ENCODE measurements around the gene SPATA3. TPM values are rescaled to one million over a fixed set of nuclear protein-coding genes. Genes with fewer than 3 reads are reported as not detected.
"Not testable (repeated sequence)": the region's sequence is repeated elsewhere in the genome, so short reads cannot be mapped to it uniquely, and the experiment has no call there.

Gene SPATA3
- total RNA-seq, 1 donor from 2014 or later: not detected

DNA sequence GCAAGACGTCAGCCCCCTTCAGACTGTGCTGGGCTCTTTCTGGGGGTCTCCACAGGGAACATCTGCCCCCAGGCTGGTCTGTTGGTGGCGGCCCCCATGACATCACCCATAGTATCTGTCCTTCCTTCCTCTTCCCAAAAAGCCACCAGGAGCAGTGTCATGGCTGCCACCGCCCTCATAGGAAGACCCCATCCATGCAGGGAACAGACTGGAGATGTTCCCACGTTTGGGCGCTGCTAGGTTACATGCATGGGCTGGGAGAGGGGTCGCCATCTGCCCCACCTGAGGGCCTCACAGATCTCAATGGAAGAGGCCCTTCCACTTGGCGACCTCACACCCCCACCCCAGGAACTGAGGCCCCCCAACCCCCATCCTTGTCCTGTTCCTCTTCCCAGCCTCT, 5.1 kb downstream of the SPATA3 start:
- DNase-seq: no peak
- Histone ChIP-seq H3K4me3 (no peak overlapping the region), H3K4me1 (no peaks in the 10 kb centered on the region), H3K9me3 (no peaks in the 10 kb centered on the region), H3K27ac (no peak overlapping the region), H3K27me3 (peaks cover 6% of the 10 kb centered on the region), H3K36me3 (no peaks in the 10 kb centered on the region)
- TF ChIP-seq, protein P1, sequence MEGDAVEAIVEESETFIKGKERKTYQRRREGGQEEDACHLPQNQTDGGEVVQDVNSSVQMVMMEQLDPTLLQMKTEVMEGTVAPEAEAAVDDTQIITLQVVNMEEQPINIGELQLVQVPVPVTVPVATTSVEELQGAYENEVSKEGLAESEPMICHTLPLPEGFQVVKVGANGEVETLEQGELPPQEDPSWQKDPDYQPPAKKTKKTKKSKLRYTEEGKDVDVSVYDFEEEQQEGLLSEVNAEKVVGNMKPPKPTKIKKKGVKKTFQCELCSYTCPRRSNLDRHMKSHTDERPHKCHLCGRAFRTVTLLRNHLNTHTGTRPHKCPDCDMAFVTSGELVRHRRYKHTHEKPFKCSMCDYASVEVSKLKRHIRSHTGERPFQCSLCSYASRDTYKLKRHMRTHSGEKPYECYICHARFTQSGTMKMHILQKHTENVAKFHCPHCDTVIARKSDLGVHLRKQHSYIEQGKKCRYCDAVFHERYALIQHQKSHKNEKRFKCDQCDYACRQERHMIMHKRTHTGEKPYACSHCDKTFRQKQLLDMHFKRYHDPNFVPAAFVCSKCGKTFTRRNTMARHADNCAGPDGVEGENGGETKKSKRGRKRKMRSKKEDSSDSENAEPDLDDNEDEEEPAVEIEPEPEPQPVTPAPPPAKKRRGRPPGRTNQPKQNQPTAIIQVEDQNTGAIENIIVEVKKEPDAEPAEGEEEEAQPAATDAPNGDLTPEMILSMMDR (IDR thresholded peaks at IDR 0.05): no peak
- intact Hi-C loops (cut with DNase I): no loop called here
- no peak for ATAC-seq

GRCh38 chr2:231001921-231002320, 6.0 kb downstream of the SPATA3 start:
- TF ChIP-seq, protein P1 (IDR thresholded peaks at IDR 0.05): no peak
- no peak overlapping the region for H3K27ac ChIP-seq
- H3K27me3 ChIP-seq: peaks cover 6% of the 10 kb centered on the region
- no peaks in the 10 kb centered on the region for H3K36me3 ChIP-seq
- H3K4me3 ChIP-seq: no peak overlapping the region
- intact Hi-C loops (cut with DNase I): no loop called here
- no peaks in the 10 kb centered on the region for H3K9me3 ChIP-seq
- DNase-seq: no peak
- H3K4me1 ChIP-seq: no peaks in the 10 kb centered on the region
- no peak for ATAC-seq

GRCh38 chr2:231002641-231003040, 6.7 kb downstream of the SPATA3 start:
- ATAC-seq: no peak
- Histone ChIP-seq H3K36me3 (no peaks in the 10 kb centered on the region), H3K27me3 (peaks cover 6% of the 10 kb centered on the region), H3K4me1 (no peaks in the 10 kb centered on the region), H3K9me3 (no peaks in the 10 kb centered on the region), H3K4me3 (no peak overlapping the region), H3K27ac (no peak overlapping the region)
- no peak for DNase-seq
- TF ChIP-seq, protein P1 (IDR thresholded peaks at IDR 0.05): no peak
- intact Hi-C loops (cut with DNase I): no loop called here

- no peak for DNase-seq
- no peak for ATAC-seq
- no peaks in the 10 kb centered on the region for H3K9me3 ChIP-seq
- TF ChIP-seq, protein P1 (IDR thresholded peaks at IDR 0.05): no peak
- H3K4me3 ChIP-seq: no peak overlapping the region
- no peaks in the 10 kb centered on the region for H3K36me3 ChIP-seq
- H3K27me3 ChIP-seq: peaks cover 6% of the 10 kb centered on the region
- no peaks in the 10 kb centered on the region for H3K4me1 ChIP-seq
- H3K27ac ChIP-seq: no peak overlapping the region
- intact Hi-C loops (cut with DNase I): no loop called here
Measured at GRCh38 chr2:231003186-231003585, 7.3 kb downstream of the SPATA3 start.

DNA sequence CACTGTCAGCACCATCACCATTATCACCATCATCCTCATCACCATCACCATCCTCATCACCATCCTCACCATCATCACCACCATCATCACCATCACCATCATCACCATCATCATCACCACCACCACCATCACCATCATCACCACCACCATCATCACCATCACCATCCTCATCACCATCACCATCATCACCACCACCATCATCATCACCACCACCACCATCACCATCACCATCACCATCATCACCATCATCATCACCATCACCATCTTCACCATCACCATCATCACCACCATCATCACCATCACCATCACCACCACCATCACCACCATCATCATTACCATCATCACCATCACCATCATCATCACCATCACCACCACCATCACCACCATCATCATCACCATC, 9.0 kb downstream of the SPATA3 start:
- intact Hi-C loops (cut with DNase I); ATAC-seq; H3K4me1 ChIP-seq; H3K36me3 ChIP-seq; H3K27ac ChIP-seq; H3K4me3 ChIP-seq; H3K27me3 ChIP-seq; DNase-seq; H3K9me3 ChIP-seq: not testable (repeated sequence)

DNA sequence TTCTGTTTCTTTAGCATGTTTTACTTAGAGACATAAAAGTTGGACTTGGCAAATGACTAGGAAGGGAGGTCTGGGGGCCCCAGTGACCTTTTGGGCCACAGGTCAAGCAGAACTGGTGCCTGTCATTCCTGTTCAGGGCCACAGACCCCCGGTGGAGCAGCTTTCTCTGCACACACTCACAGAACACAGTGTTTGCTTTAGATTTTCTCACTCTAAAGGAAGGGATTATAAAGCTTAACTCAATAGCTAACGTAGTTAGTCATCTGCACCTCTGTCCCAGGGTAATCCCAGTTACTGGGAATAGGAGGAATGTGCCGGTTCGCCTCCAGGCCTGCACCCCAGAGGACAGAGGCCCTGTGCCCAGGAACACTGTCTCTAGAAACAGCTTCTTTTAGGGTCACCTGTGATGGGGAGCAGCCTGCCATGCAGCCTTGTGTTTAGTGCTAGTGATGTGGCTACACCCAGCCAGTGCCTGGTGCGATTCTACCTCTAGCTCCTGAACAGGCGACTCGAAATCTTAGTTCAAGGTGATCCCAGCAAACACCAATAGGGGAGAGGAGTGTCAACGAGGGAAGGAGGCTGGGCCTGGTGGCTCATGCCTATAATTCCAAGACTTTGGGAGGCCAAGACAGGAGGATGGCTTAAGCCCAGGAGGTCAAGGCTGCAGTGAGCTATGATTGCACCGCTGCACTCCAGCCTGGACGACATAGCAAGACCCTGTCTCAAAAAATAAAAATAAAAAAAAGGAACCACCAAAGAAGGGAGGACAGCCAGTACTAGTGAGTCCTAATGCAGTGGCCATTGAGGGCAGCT, 11.6 kb downstream of the SPATA3 start:
- Histone ChIP-seq H3K4me1 (no peaks in the 10 kb centered on the region), H3K27me3 (no peaks in the 10 kb centered on the region), H3K9me3 (no peaks in the 10 kb centered on the region), H3K4me3 (no peak overlapping the region), H3K27ac (no peak overlapping the region), H3K36me3 (no peaks in the 10 kb centered on the region)
- intact Hi-C loops (cut with DNase I): no loop called here
- TF ChIP-seq, protein P1 (IDR thresholded peaks at IDR 0.05): no peak
- no peak for ATAC-seq
- no peak for DNase-seq
